GM12878 (cell line): ENCODE measurements around the gene PGK2. TPM values are rescaled to one million over a fixed set of nuclear protein-coding genes. Genes with fewer than 3 reads are reported as not detected.

ENCODE experiments used
- ATAC-seq: fragments of 200-7000 bp; cut with Tn5 transposase; 3 replicates; pipeline ENCODE4 v1.9.1; 2020; ENCODE audit warnings: mild to moderate bottlenecking, moderate library complexity
- BruUV-seq: library from RNA; stranded (reverse); fragments of 400-500 nt; replicated peaks from 2 replicates; lab custom pipeline; 2021; lab: Mats Ljungman, UMichigan
- CTCF ChIA-PET: fragments of 300-600 bp; sonication (Branson Sonifier 250); formaldehyde crosslinking; extraction: SDS; loops from one replicate; lab custom pipeline; 2021; ENCODE audit warnings: inconsistent platforms; lab: Yijun Ruan, JAX
- POLR2A ChIA-PET: fragments of 350-600 bp; formaldehyde crosslinking; extraction: SDS; loops from one replicate; lab custom pipeline; 2021; ENCODE audit warnings: inconsistent platforms; lab: Charles Lee
- RAD21 ChIA-PET: fragments of 300-600 bp; sonication (Branson Sonifier 250); formaldehyde crosslinking; loops from one replicate; lab custom pipeline; 2023; ENCODE audit warnings: antibody characterized with exemption; ENCODE audit not compliant: unreplicated experiment; lab: Charles Lee
- SMC1A ChIA-PET: fragments of 300-600 bp; sonication (Branson Sonifier 250); formaldehyde crosslinking; loops from one replicate; lab custom pipeline; 2023; ENCODE audit not compliant: unreplicated experiment, uncharacterized antibody; lab: Charles Lee
- DNase-seq: peaks from one replicate; pipeline ENCODE4 v3.0.0-alpha.2; 2011; ENCODE audit warnings: low read depth, low spot score
- FAIRE-seq: peaks from 3 replicates; lab custom pipeline; 2011; peaks lifted over from hg19 to GRCh38; lab: Jason Lieb, UNC
- H2AFZ ChIP-seq: 2 replicates; pipeline ENCODE4 v1.6.0; 2011; ENCODE audit warnings: low read depth, low read length, control low read depth; ENCODE audit not compliant: control insufficient read depth
- H3K27ac ChIP-seq: 2 replicates; pipeline ENCODE4 v1.5.1; 2011; ENCODE audit warnings: control low read depth; ENCODE audit not compliant: control insufficient read depth, insufficient read depth
- H3K27me3 ChIP-seq, 2 experiments: replicated peaks in 1 of 2; 2 replicates each; pipeline versions ENCODE4 v1.6.0 to v1.6.1; 2011; ENCODE audit warnings: low read length in 1 of 2; ENCODE audit not compliant: control insufficient read depth in 2 of 2, insufficient read depth in 2 of 2
- H3K36me3 ChIP-seq, 2 experiments: 2 replicates each; pipeline ENCODE4 v1.5.1; 2011; ENCODE audit warnings: low read length in 1 of 2; ENCODE audit not compliant: control insufficient read depth in 2 of 2, insufficient read depth in 2 of 2
- H3K4me1 ChIP-seq: 2 replicates; pipeline ENCODE4 v1.6.1; 2011; ENCODE audit warnings: mild to moderate bottlenecking, low read length, moderate library complexity, mixed read lengths; ENCODE audit not compliant: control insufficient read depth, insufficient read depth
- H3K4me2 ChIP-seq: 2 replicates; pipeline ENCODE4 v1.6.0; 2011; ENCODE audit warnings: control low read depth; ENCODE audit not compliant: control insufficient read depth, insufficient read depth
- H3K4me3 ChIP-seq: fragments of 200-600 bp; sonication (generic); 2 replicates; pipeline ENCODE4 v1.5.1; 2016
- H3K79me2 ChIP-seq: 2 replicates; pipeline ENCODE4 v1.6.0; 2011; ENCODE audit warnings: low read length; ENCODE audit not compliant: control insufficient read depth, insufficient read depth
- H3K9ac ChIP-seq: 2 replicates; pipeline ENCODE4 v1.8.0; 2011; ENCODE audit warnings: low read length, control low read depth, mixed read lengths; ENCODE audit not compliant: control insufficient read depth, insufficient read depth
- H3K9me3 ChIP-seq: replicated peaks from 3 replicates; pipeline ENCODE4 v1.5.1; 2011; ENCODE audit warnings: mild to moderate bottlenecking, low read length; ENCODE audit not compliant: control insufficient read depth, insufficient read depth
- H4K20me1 ChIP-seq: 2 replicates; pipeline ENCODE4 v1.6.0; 2011; ENCODE audit not compliant: control insufficient read depth, insufficient read depth
- CBFB ChIP-seq: IDR thresholded peaks from 2 replicates; pipeline ENCODE4 v1.6.1; 2016; ENCODE audit warnings: antibody characterized with exemption, low read depth
- FOXK2 ChIP-seq: fragments of 450-650 bp; IDR thresholded peaks from 2 replicates; pipeline ENCODE4 v1.6.1; 2017; ENCODE audit warnings: mild to moderate bottlenecking, moderate library complexity
- IKZF2 ChIP-seq, 2 experiments: fragments of 450-650 bp; IDR thresholded peaks; 2 replicates each; pipeline ENCODE4 v1.6.1; 2017; ENCODE audit warnings: mild to moderate bottlenecking in 2 of 2, moderate library complexity in 2 of 2
- MYC ChIP-seq: IDR thresholded peaks from 2 replicates; pipeline ENCODE4 v1.6.1; 2011; ENCODE audit warnings: mild to moderate bottlenecking, low read length, moderate library complexity, inconsistent platforms; ENCODE audit not compliant: insufficient read depth, insufficient replicate concordance, insufficient read length, severe bottlenecking
- PML ChIP-seq: IDR thresholded peaks from 2 replicates; pipeline ENCODE4 v1.6.1; 2012; ENCODE audit warnings: low read length, inconsistent platforms
- SIX5 ChIP-seq: IDR thresholded peaks from 2 replicates; pipeline ENCODE4 v1.6.1; 2011; ENCODE audit warnings: mild to moderate bottlenecking, low read depth, low read length, moderate library complexity; ENCODE audit not compliant: severe bottlenecking
- TCF3 ChIP-seq: IDR thresholded peaks from 2 replicates; pipeline ENCODE4 v1.6.1; 2012; ENCODE audit warnings: low read depth, mild to moderate bottlenecking, low read length, borderline replicate concordance; ENCODE audit not compliant: insufficient read depth
- WGBS: methylation state at CpG from one replicate; pipeline ENCODE4 v1.1.6; 2016; ENCODE audit warnings: low lambda C conversion rate; ENCODE audit not compliant: insufficient replicate concordance, insufficient coverage; ENCODE audit errors: missing lambda C conversion rate; 5-methylcytosine and 5-hydroxymethylcytosine counted together
- in situ Hi-C: fragments of 300-500 bp; cut with MboI; formaldehyde crosslinking; loops from 9 replicates; pipeline ENCODE4 v1.14.3; 2018; ENCODE audit warnings: mixed read lengths
- intact Hi-C: fragments of 100-400 bp; cut with micrococcal nuclease; formaldehyde crosslinking; loops from one replicate; pipeline ENCODE4 v1.14.2; 2022; ENCODE audit not compliant: unreplicated experiment
- polyA plus RNA-seq, 11 experiments: library from polyadenylated mRNA; depleted of rRNA in 4 of 11; unstranded in 6 of 11; stranded (reverse) in 5 of 11; fragments of >200 nt; fragmentation: Nextera tagmentation in 4 of 11; fragmentation: Illumina TruSeq in 1 of 11; extraction: Ambion mirVana in 4 of 11; extraction: Trizol in 1 of 11; gene quantifications; 1 replicate in 1 of 11; 2 replicates in 10 of 11; pipeline versions ENCODE4 v1.2.1 to v1.2.3, GENCODE V29; 2011 to 2016; ENCODE audit warnings: inconsistent platforms in 2 of 11, missing spikeins in 2 of 11, low read depth in 1 of 11
- total RNA-seq, 4 experiments: library from RNA; depleted of rRNA in 3 of 4; stranded (reverse); fragments of >200 nt in 3 of 4; fragmentation: Illumina TruSeq in 1 of 4; extraction: Trizol in 1 of 4; gene quantifications; 2 replicates each; pipeline versions ENCODE4 v1.2.1 to v1.2.3, GENCODE V29; 2013 to 2021
- TF ChIP-seq, protein P1 (sequence below): fragments of 450-650 bp; IDR thresholded peaks from 2 replicates; pipeline ENCODE4 v1.6.1; 2016; ENCODE audit warnings: mild to moderate bottlenecking
- TF ChIP-seq, protein P2 (sequence below): fragments of 450-650 bp; IDR thresholded peaks from 2 replicates; pipeline ENCODE4 v1.6.1; 2017; ENCODE audit warnings: borderline replicate concordance
- TF ChIP-seq, protein P3 (sequence below): fragments of 150-350 bp; IDR thresholded peaks from 2 replicates; pipeline ENCODE4 v1.6.1; 2014; ENCODE audit warnings: mild to moderate bottlenecking, low read depth, low read length
- TF ChIP-seq, protein P4 (sequence below): fragments of 450-650 bp; IDR thresholded peaks from 2 replicates; pipeline ENCODE4 v1.6.1; 2016; ENCODE audit warnings: mild to moderate bottlenecking, moderate library complexity, borderline replicate concordance

The PGK2 gene
- total and polyA plus RNA-seq, 10 of the 15 experiments (the other 5 are each of a cell fraction or from before 2014, with no cell fraction given): not detected

DNA sequence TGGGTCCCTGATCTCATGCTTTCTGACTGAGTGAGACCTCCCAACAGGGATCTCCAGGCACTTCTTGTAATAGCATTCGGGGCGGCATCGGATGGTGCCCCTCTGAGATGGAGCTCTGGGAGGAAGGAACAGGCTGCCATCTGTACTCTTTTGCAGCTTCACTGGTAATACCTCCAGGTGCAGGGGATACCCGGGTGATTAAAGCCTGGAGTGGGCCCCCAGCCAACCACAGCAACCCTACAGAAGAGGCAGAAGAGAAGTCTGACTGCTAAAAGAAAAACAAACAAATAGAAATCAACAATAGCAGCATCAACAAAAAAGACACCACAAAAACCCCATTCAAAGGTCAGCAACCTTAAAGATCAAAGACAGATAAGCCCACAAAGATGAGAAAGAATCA, 19.1 kb upstream of the PGK2 start:
- no TSS peak for BruUV-seq
- CTCF ChIA-PET: no interaction called here
- Histone ChIP-seq H2AFZ (no peak overlapping the region), H4K20me1 (no peaks in the 10 kb centered on the region), H3K4me1 (no peaks in the 10 kb centered on the region), H3K27me3 (no peaks in the 10 kb centered on the region), H3K4me2 (no peak overlapping the region), H3K4me3 (no peak overlapping the region), H3K36me3 (no peaks in the 10 kb centered on the region), H3K27ac (no peak overlapping the region), H3K9ac (no peak overlapping the region), H3K9me3 (no peaks in the 10 kb centered on the region), H3K79me2 (no peaks in the 10 kb centered on the region)
- RAD21 ChIA-PET: interaction anchor here (0.7 kb wide), 1 partner anchor 179 kb away, joined by 3 read pairs; no protein-coding TSS in a partner anchor
- intact Hi-C loops: no loop called here
- FAIRE-seq: no peak
- DNase-seq: no peak
- ATAC-seq: no peak
- in situ Hi-C loops: no loop called here
- SMC1A ChIA-PET: no interaction called here
- POLR2A ChIA-PET: no interaction called here
- TF ChIP-seq PML: no peak
- TF ChIP-seq CBFB: no peak
- TF ChIP-seq, protein P1, sequence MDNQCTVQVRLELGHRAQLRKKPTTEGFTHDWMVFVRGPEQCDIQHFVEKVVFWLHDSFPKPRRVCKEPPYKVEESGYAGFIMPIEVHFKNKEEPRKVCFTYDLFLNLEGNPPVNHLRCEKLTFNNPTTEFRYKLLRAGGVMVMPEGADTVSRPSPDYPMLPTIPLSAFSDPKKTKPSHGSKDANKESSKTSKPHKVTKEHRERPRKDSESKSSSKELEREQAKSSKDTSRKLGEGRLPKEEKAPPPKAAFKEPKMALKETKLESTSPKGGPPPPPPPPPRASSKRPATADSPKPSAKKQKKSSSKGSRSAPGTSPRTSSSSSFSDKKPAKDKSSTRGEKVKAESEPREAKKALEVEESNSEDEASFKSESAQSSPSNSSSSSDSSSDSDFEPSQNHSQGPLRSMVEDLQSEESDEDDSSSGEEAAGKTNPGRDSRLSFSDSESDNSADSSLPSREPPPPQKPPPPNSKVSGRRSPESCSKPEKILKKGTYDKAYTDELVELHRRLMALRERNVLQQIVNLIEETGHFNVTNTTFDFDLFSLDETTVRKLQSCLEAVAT: no peak
- no peak for TF ChIP-seq MYC
- TF ChIP-seq, protein P2, sequence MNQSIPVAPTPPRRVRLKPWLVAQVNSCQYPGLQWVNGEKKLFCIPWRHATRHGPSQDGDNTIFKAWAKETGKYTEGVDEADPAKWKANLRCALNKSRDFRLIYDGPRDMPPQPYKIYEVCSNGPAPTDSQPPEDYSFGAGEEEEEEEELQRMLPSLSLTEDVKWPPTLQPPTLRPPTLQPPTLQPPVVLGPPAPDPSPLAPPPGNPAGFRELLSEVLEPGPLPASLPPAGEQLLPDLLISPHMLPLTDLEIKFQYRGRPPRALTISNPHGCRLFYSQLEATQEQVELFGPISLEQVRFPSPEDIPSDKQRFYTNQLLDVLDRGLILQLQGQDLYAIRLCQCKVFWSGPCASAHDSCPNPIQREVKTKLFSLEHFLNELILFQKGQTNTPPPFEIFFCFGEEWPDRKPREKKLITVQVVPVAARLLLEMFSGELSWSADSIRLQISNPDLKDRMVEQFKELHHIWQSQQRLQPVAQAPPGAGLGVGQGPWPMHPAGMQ: no peak
- TF ChIP-seq, protein P3, sequence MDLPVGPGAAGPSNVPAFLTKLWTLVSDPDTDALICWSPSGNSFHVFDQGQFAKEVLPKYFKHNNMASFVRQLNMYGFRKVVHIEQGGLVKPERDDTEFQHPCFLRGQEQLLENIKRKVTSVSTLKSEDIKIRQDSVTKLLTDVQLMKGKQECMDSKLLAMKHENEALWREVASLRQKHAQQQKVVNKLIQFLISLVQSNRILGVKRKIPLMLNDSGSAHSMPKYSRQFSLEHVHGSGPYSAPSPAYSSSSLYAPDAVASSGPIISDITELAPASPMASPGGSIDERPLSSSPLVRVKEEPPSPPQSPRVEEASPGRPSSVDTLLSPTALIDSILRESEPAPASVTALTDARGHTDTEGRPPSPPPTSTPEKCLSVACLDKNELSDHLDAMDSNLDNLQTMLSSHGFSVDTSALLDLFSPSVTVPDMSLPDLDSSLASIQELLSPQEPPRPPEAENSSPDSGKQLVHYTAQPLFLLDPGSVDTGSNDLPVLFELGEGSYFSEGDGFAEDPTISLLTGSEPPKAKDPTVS: no peak
- TF ChIP-seq TCF3: no peak
- TF ChIP-seq FOXK2: no peak
- no peak for TF ChIP-seq IKZF2 (IDR thresholded peaks at IDR 0.05)
- TF ChIP-seq SIX5: no peak
- TF ChIP-seq, protein P4, sequence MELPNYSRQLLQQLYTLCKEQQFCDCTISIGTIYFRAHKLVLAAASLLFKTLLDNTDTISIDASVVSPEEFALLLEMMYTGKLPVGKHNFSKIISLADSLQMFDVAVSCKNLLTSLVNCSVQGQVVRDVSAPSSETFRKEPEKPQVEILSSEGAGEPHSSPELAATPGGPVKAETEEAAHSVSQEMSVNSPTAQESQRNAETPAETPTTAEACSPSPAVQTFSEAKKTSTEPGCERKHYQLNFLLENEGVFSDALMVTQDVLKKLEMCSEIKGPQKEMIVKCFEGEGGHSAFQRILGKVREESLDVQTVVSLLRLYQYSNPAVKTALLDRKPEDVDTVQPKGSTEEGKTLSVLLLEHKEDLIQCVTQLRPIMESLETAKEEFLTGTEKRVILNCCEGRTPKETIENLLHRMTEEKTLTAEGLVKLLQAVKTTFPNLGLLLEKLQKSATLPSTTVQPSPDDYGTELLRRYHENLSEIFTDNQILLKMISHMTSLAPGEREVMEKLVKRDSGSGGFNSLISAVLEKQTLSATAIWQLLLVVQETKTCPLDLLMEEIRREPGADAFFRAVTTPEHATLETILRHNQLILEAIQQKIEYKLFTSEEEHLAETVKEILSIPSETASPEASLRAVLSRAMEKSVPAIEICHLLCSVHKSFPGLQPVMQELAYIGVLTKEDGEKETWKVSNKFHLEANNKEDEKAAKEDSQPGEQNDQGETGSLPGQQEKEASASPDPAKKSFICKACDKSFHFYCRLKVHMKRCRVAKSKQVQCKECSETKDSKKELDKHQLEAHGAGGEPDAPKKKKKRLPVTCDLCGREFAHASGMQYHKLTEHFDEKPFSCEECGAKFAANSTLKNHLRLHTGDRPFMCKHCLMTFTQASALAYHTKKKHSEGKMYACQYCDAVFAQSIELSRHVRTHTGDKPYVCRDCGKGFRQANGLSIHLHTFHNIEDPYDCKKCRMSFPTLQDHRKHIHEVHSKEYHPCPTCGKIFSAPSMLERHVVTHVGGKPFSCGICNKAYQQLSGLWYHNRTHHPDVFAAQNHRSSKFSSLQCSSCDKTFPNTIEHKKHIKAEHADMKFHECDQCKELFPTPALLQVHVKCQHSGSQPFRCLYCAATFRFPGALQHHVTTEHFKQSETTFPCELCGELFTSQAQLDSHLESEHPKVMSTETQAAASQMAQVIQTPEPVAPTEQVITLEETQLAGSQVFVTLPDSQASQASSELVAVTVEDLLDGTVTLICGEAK: no peak
- 55% methylated on average over 4 of the region's 4 CpGs for WGBS
